Mesenchymal stem cell (in vitro differentiated cells and primary cell): ENCODE measurements around the gene ENGASE.

Source experiments
- DNase-seq: peaks from one replicate; pipeline ENCODE4 v3.0.0-alpha.2; 2013
- H2AFZ ChIP-seq: one replicate; pipeline ENCODE4 v1.6.1; 2013; ENCODE audit warnings: low read depth, mild to moderate bottlenecking, control low read depth, inconsistent platforms, low read length, moderate library complexity
- H2AK5ac ChIP-seq: 2 replicates; pipeline ENCODE4 v1.6.1; 2013; ENCODE audit warnings: low read length, moderate library complexity, mild to moderate bottlenecking, inconsistent platforms; ENCODE audit not compliant: severe bottlenecking
- H2BK120ac ChIP-seq: one replicate; pipeline ENCODE4 v1.6.1; 2013; ENCODE audit warnings: low read depth, mild to moderate bottlenecking, inconsistent platforms, low read length, moderate library complexity
- H2BK12ac ChIP-seq, 2 experiments: one replicate each; pipeline ENCODE4 v1.6.1; 2013; ENCODE audit warnings: inconsistent platforms in 2 of 2, low read length in 2 of 2, mild to moderate bottlenecking in 2 of 2, moderate library complexity in 2 of 2, control low read depth in 1 of 2
- H2BK15ac ChIP-seq: one replicate; pipeline ENCODE4 v1.6.1; 2013; ENCODE audit warnings: mild to moderate bottlenecking, low read depth, inconsistent platforms; ENCODE audit not compliant: poor library complexity, severe bottlenecking
- H2BK5ac ChIP-seq: 2 replicates; pipeline ENCODE4 v1.6.1; 2013; ENCODE audit warnings: low read depth, mild to moderate bottlenecking, low read length, control low read depth, inconsistent platforms; ENCODE audit not compliant: poor library complexity, severe bottlenecking
- H3K14ac ChIP-seq, 2 experiments: one replicate each; pipeline ENCODE4 v1.6.1; 2013; ENCODE audit warnings: inconsistent platforms in 2 of 2, low read length in 2 of 2, control low read depth in 1 of 2, mild to moderate bottlenecking in 1 of 2, moderate library complexity in 1 of 2
- H3K18ac ChIP-seq, 2 experiments: one replicate each; pipeline ENCODE4 v1.6.1; 2013; ENCODE audit warnings: inconsistent platforms in 2 of 2, low read length in 2 of 2, control low read depth in 1 of 2, low read depth in 1 of 2, mild to moderate bottlenecking in 1 of 2
- H3K23ac ChIP-seq, 2 experiments: one replicate each; pipeline ENCODE4 v1.6.1; 2013; ENCODE audit warnings: inconsistent platforms in 2 of 2, low read length in 2 of 2, mild to moderate bottlenecking in 2 of 2, moderate library complexity in 2 of 2, control low read depth in 1 of 2
- H3K27ac ChIP-seq: 2 replicates; pipeline ENCODE4 v1.5.1; 2013; ENCODE audit warnings: mild to moderate bottlenecking, moderate library complexity, low read length, control low read depth, inconsistent platforms; ENCODE audit not compliant: poor library complexity, severe bottlenecking
- H3K27me3 ChIP-seq, 2 experiments: 2 replicates each; pipeline versions ENCODE4 v1.6.1 to v1.7.0; 2013; ENCODE audit warnings: low read length in 2 of 2, mild to moderate bottlenecking in 2 of 2, moderate library complexity in 2 of 2, control low read depth in 1 of 2, inconsistent platforms in 1 of 2; ENCODE audit not compliant: control insufficient read depth in 1 of 2, insufficient read depth in 1 of 2
- H3K36me3 ChIP-seq, 2 experiments: 2 replicates each; pipeline versions ENCODE4 v1.6.1 to v1.7.0; 2013; ENCODE audit warnings: low read length in 2 of 2, control low read depth in 1 of 2, inconsistent platforms in 1 of 2, low read depth in 1 of 2, mild to moderate bottlenecking in 1 of 2; ENCODE audit not compliant: insufficient read depth in 2 of 2, control insufficient read depth in 1 of 2
- H3K4ac ChIP-seq, 2 experiments: one replicate each; pipeline ENCODE4 v1.6.1; 2013; ENCODE audit warnings: inconsistent platforms in 2 of 2, low read length in 2 of 2, mild to moderate bottlenecking in 2 of 2, moderate library complexity in 2 of 2, control low read depth in 1 of 2, low read depth in 1 of 2
- H3K4me1 ChIP-seq: 2 replicates; pipeline ENCODE4 v1.6.1; 2013; ENCODE audit warnings: low read depth, low read length, control low read depth; ENCODE audit not compliant: control insufficient read depth, insufficient read depth
- H3K4me2 ChIP-seq: 2 replicates; pipeline ENCODE4 v1.6.1; 2013; ENCODE audit warnings: low read length, mild to moderate bottlenecking, inconsistent platforms; ENCODE audit not compliant: poor library complexity, severe bottlenecking
- H3K4me3 ChIP-seq, 2 experiments: 2 replicates each; pipeline versions ENCODE4 v1.5.1 to v1.7.0; 2013; ENCODE audit warnings: low read length in 2 of 2, mild to moderate bottlenecking in 2 of 2, control low read depth in 1 of 2, low read depth in 1 of 2; ENCODE audit not compliant: insufficient read depth in 1 of 2
- H3K79me1 ChIP-seq: replicated peaks from 2 replicates; pipeline ENCODE4 v1.6.1; 2013; ENCODE audit warnings: mild to moderate bottlenecking, control low read depth, low read length, inconsistent platforms; ENCODE audit not compliant: poor library complexity, severe bottlenecking
- H3K9ac ChIP-seq: 2 replicates; pipeline ENCODE4 v1.7.0; 2013; ENCODE audit warnings: mild to moderate bottlenecking, low read length, moderate library complexity
- H3K9me3 ChIP-seq: 2 replicates; pipeline ENCODE4 v1.7.0; 2013; ENCODE audit warnings: mild to moderate bottlenecking, low read length; ENCODE audit not compliant: control insufficient read depth
- H4K8ac ChIP-seq: one replicate; pipeline ENCODE4 v1.6.1; 2013; ENCODE audit warnings: inconsistent platforms, mild to moderate bottlenecking, low read length, moderate library complexity
- H4K91ac ChIP-seq: one replicate; pipeline ENCODE4 v1.6.1; 2013; ENCODE audit warnings: mild to moderate bottlenecking, low read length, inconsistent platforms
- WGBS: methylation state at CpG from one replicate; pipeline ENCODE4 v1.1.7; 2013; ENCODE audit warnings: mixed read lengths; 5-methylcytosine and 5-hydroxymethylcytosine counted together

The ENGASE gene

GRCh38 chr17:79127534-79128135 is 53.0 kb downstream of the ENGASE start:
- H2AK5ac ChIP-seq, result no peak overlapping the region
- H3K4me3 ChIP-seq, result no peak overlapping the region
- no peaks in the 10 kb centered on the region for H3K4me1 ChIP-seq
- no peak overlapping the region for H3K23ac ChIP-seq
- DNase-seq, result no peak
- WGBS, result 80% methylated on average over 23 of the region's 23 CpGs
- no peak overlapping the region for H2BK15ac ChIP-seq
- H2BK120ac ChIP-seq, result no peak overlapping the region
- H3K18ac ChIP-seq, result no peak overlapping the region
- no peak overlapping the region for H4K91ac ChIP-seq
- no peaks in the 10 kb centered on the region for H3K79me1 ChIP-seq
- no peak overlapping the region for H3K4me2 ChIP-seq
- no peaks in the 10 kb centered on the region for H3K9me3 ChIP-seq
- H2AFZ ChIP-seq, result no peak overlapping the region
- no peak overlapping the region for H3K4ac ChIP-seq
- H3K36me3 ChIP-seq, result no peaks in the 10 kb centered on the region
- H3K27ac ChIP-seq, result no peak overlapping the region
- H4K8ac ChIP-seq, result no peak overlapping the region
- H3K27me3 ChIP-seq, result peaks cover 12 to 83% of the 10 kb centered on the region in 2 experiments
- no peak overlapping the region for H3K14ac ChIP-seq
- no peak overlapping the region for H2BK5ac ChIP-seq
- H2BK12ac ChIP-seq, result no peak overlapping the region
- H3K9ac ChIP-seq, result no peak overlapping the region

- Histone ChIP-seq H3K9ac (no peak overlapping the region), H3K4me1 (no peaks in the 10 kb centered on the region), H3K14ac (no peak overlapping the region), H3K4me2 (no peak overlapping the region), H2BK15ac (no peak overlapping the region), H4K91ac (no peak overlapping the region), H2BK12ac (no peak overlapping the region), H3K23ac (no peak overlapping the region), H2AK5ac (no peak overlapping the region), H3K36me3 (no peaks in the 10 kb centered on the region), H3K4ac (no peak overlapping the region), H3K27me3 (peaks cover 10 to 88% of the 10 kb centered on the region in 2 experiments), H3K9me3 (no peaks in the 10 kb centered on the region), H3K79me1 (no peaks in the 10 kb centered on the region), H2AFZ (no peak overlapping the region), H3K4me3 (no peak overlapping the region), H2BK120ac (no peak overlapping the region), H2BK5ac (no peak overlapping the region), H3K27ac (no peak overlapping the region), H3K18ac (no peak overlapping the region), H4K8ac (no peak overlapping the region)
- DNase-seq, result no peak
- 58% methylated on average over 4 of the region's 4 CpGs for WGBS
Observed at GRCh38 chr17:79129523-79129922, 54.9 kb downstream of the ENGASE start.

- H2BK120ac ChIP-seq, result no peak overlapping the region
- no peak overlapping the region for H2AFZ ChIP-seq
- no peak overlapping the region for H3K9ac ChIP-seq
Observed at GRCh38 chr17:79130536-79131273, 56.1 kb downstream of the ENGASE start.

GRCh38 chr17:79131274-79131635 is 56.6 kb downstream of the ENGASE start:
- no peaks in the 10 kb centered on the region for H3K36me3 ChIP-seq
- no peak for DNase-seq
- no peak overlapping the region for H2AFZ ChIP-seq
- peak overlapping the region in 1 of 2 experiments; percentile 75 for H3K14ac ChIP-seq
- no peak overlapping the region for H3K4ac ChIP-seq
- 91% methylated on average over 18 of the region's 21 CpGs for WGBS
- no peak overlapping the region for H2BK120ac ChIP-seq
- no peak overlapping the region for H4K91ac ChIP-seq
- no peaks in the 10 kb centered on the region for H3K9me3 ChIP-seq
- H2AK5ac ChIP-seq, result no peak overlapping the region
- no peak overlapping the region for H3K18ac ChIP-seq
- H3K4me3 ChIP-seq, result no peak overlapping the region
- no peak overlapping the region for H3K23ac ChIP-seq
- H3K27ac ChIP-seq, result no peak overlapping the region
- H3K79me1 ChIP-seq, result no peaks in the 10 kb centered on the region
- no peak overlapping the region for H3K9ac ChIP-seq
- H2BK15ac ChIP-seq, result no peak overlapping the region
- no peak overlapping the region for H2BK5ac ChIP-seq
- no peak overlapping the region for H4K8ac ChIP-seq
- peaks cover 7 to 88% of the 10 kb centered on the region in 2 experiments for H3K27me3 ChIP-seq
- no peaks in the 10 kb centered on the region for H3K4me1 ChIP-seq
- no peak overlapping the region for H2BK12ac ChIP-seq
- H3K4me2 ChIP-seq, result no peak overlapping the region

More at GRCh38 chr17:79130536-79131273, 56.1 kb downstream of the ENGASE start:
- Histone ChIP-seq H4K91ac (no peak overlapping the region), H3K27ac (no peak overlapping the region), H2AK5ac (no peak overlapping the region), H3K4me1 (no peaks in the 10 kb centered on the region), H3K4ac (no peak overlapping the region), H3K4me3 (no peak overlapping the region), H2BK12ac (no peak overlapping the region), H3K23ac (no peak overlapping the region), H3K27me3 (peaks cover 10 to 88% of the 10 kb centered on the region in 2 experiments), H3K18ac (no peak overlapping the region), H2BK5ac (no peak overlapping the region), H3K79me1 (no peaks in the 10 kb centered on the region), H3K36me3 (no peaks in the 10 kb centered on the region), H2BK15ac (no peak overlapping the region), H3K14ac (peak overlapping the region in 1 of 2 experiments; percentile 75), H3K9me3 (no peaks in the 10 kb centered on the region), H4K8ac (no peak overlapping the region), H3K4me2 (no peak overlapping the region)
- no peak for DNase-seq
- WGBS, result 87% methylated on average over 34 of the region's 34 CpGs
